GM23248 (cell line): Measurements from ENCODE around the gene ASPHD2.

Experiments used
- EZH2 ChIP-seq: fragments of 200-600 bp; sonication (generic); IDR thresholded peaks from 2 replicates; pipeline ENCODE4 v1.6.1; 2018; ENCODE audit warnings: antibody characterized with exemption, mild to moderate bottlenecking; ENCODE audit not compliant: insufficient read depth, poor library complexity, severe bottlenecking
- EZH2phosphoT487 ChIP-seq: fragments of 200-600 bp; sonication (generic); IDR thresholded peaks from 2 replicates; pipeline ENCODE4 v1.6.1; 2018; ENCODE audit warnings: antibody characterized with exemption, moderate library complexity, mild to moderate bottlenecking, low read depth; ENCODE audit not compliant: insufficient read depth

GRCh38 chr22:26401726-26402125 lies 27.3 kb upstream of the ASPHD2 start:
- no peak for TF ChIP-seq EZH2phosphoT487
- no peak for TF ChIP-seq EZH2
